Measurements from ENCODE around the gene PCNX3. TPM values are rescaled to one million over a fixed set of nuclear protein-coding genes. Genes with fewer than 3 reads are reported as not detected.
A peak's percentile ranks its signal among the peaks of the same experiment; 100 is the strongest.

PCNX3 gene
- total RNA-seq, 1 donor from 2014 or later: 30.6 TPM

- DNase-seq (ENCODE audit: low spot score): no peak
These were observed 19.1 kb upstream of the PCNX3 start for GRCh38 chr11:65596520-65596919.

GRCh38 chr11:65598258-65598699 lies 17.3 kb upstream of the PCNX3 start:
- no peak for DNase-seq (ENCODE audit: low spot score)

- no peak for DNase-seq (ENCODE audit: low spot score)
These were observed 16.2 kb upstream of the PCNX3 start for GRCh38 chr11:65599216-65599954.

GRCh38 chr11:65599955-65600246 lies 15.7 kb upstream of the PCNX3 start:
- no peak for DNase-seq (ENCODE audit: low spot score)

GRCh38 chr11:65604258-65604657 lies 11.3 kb upstream of the PCNX3 start:
- DNase-seq (ENCODE audit: low spot score): no peak

GRCh38 chr11:65606876-65607613 lies 8.5 kb upstream of the PCNX3 start:
- peak; percentile 96 for DNase-seq (ENCODE audit: low spot score)

- DNase-seq (ENCODE audit: low spot score): no peak
These were observed 7.8 kb upstream of the PCNX3 start for GRCh38 chr11:65607614-65608426.

- no peak for DNase-seq (ENCODE audit: low spot score)
These were observed 6.3 kb upstream of the PCNX3 start for GRCh38 chr11:65609229-65609628.

GRCh38 chr11:65609665-65610064 lies 5.9 kb upstream of the PCNX3 start:
- DNase-seq (ENCODE audit: low spot score): no peak

- no peak for DNase-seq (ENCODE audit: low spot score)
These were observed 5.2 kb upstream of the PCNX3 start for GRCh38 chr11:65610404-65610803.

- no peak for DNase-seq (ENCODE audit: low spot score)
These were observed 4.4 kb upstream of the PCNX3 start for GRCh38 chr11:65611028-65611757.

GRCh38 chr11:65611758-65612603 lies 3.6 kb upstream of the PCNX3 start:
- DNase-seq (ENCODE audit: low spot score): no peak

GRCh38 chr11:65612691-65613090 lies 2.9 kb upstream of the PCNX3 start:
- DNase-seq (ENCODE audit: low spot score): no peak

- no peak for DNase-seq (ENCODE audit: low spot score)
These were observed 2.3 kb upstream of the PCNX3 start for GRCh38 chr11:65613091-65613928.

- no peak for DNase-seq (ENCODE audit: low spot score)
These were observed 486 bp downstream of the PCNX3 start for GRCh38 chr11:65615950-65616574.

GRCh38 chr11:65616575-65617001 lies 1.0 kb downstream of the PCNX3 start:
- DNase-seq (ENCODE audit: low spot score): no peak

GRCh38 chr11:65617136-65617850 lies 1.7 kb downstream of the PCNX3 start:
- DNase-seq (ENCODE audit: low spot score): no peak
